Measurements from ENCODE around the gene RAD51B. TPM values are rescaled to one million over a fixed set of nuclear protein-coding genes. Genes with fewer than 3 reads are reported as not detected.

Gene RAD51B
- total and polyA plus RNA-seq, 2 of the 13 experiments (the other 11 are each of a cell fraction or from before 2014, with no cell fraction given): 7.0 to 9.5 TPM

DNA sequence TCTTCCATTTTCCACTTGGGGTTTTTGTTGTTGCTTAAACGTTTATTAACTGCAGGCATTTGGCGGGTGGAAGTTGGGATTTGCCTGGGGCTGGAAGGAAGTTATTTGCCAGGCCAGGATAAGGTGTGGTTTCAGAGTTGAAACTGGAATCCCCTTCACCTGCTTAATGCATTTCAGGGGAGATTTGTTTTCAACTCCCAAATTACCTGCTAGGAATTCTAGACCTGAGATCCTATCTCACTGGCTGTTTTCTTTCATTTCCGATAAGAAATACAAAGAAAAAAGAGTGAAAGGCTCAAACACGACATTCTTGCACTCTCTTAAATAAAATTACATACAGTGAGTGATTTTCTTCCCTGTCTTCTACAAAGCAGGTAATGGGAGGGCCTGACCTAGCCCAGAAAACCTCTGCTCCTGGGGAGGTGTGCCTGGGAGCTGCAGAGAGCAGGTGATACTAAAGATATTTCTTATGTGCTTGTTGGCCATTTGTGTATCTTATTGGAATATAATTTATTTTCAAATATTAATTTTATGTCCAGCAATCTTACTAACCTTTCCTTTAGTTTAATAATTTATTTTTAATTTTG lies 695.1 kb downstream of the RAD51B start:
- no peaks in the 10 kb centered on the region for H4K20me1 ChIP-seq (ENCODE audit: insufficient read depth, low read length)
- H3K4me2 ChIP-seq (ENCODE audit: low read depth, low read length): no peak overlapping the region
- POLR2A ChIA-PET: no interaction called here
- H3K27me3 ChIP-seq (ENCODE audit: control insufficient read depth in 1 of 2, insufficient read depth in 2 of 2, low read length in 2 of 2): no peaks in the 10 kb centered on the region
- intact Hi-C loops (cut with micrococcal nuclease; ENCODE audit: unreplicated experiment): no loop called here
- no peak overlapping the region for H3K9ac ChIP-seq (ENCODE audit: insufficient read depth, low read depth, low read length)
- CTCF ChIA-PET (ENCODE audit: low intra/inter-chr PET ratio, low total read pairs): no interaction called here
- no peak overlapping the region for H3K4me3 ChIP-seq (replicated peaks in 1 of 3; ENCODE audit: insufficient read depth in 1 of 3, low read depth in 2 of 3, low read length in 3 of 3)
- H3K9me3 ChIP-seq (ENCODE audit: low read length): no peaks in the 10 kb centered on the region
- H3K4me1 ChIP-seq (ENCODE audit: insufficient read depth, low read length): peaks cover 40% of the 10 kb centered on the region
- BruUV-seq (replicated peaks): no TSS peak
- in situ Hi-C loops (cut with HindIII; ENCODE audit: extremely low pct_ligation_motif_present, low pct_unique_long_range_greater_than_20kb): no loop called here
- no peak overlapping the region for H2AFZ ChIP-seq (ENCODE audit: low read length)
- 68% methylated on average over 4 of the region's 4 CpGs for WGBS (ENCODE audit: low lambda C conversion rate)
- DNase-seq (ENCODE audit: low spot score) (no peak), ATAC-seq (no peak), FAIRE-seq (no peak)
- no peaks in the 10 kb centered on the region for H3K36me3 ChIP-seq (replicated peaks in 1 of 2; ENCODE audit: control insufficient read depth in 1 of 2, insufficient read depth in 2 of 2, low read length in 2 of 2)
- H3K79me2 ChIP-seq (ENCODE audit: insufficient read depth, low read length): no peaks in the 10 kb centered on the region
- no peak overlapping the region for H3K27ac ChIP-seq (ENCODE audit: extremely low read length, insufficient read depth, low read length)
- TF ChIP-seq PHF21A (CRISPR knock-in tag; IDR thresholded peaks at IDR 0.05) (no peak), TMF1 (CRISPR knock-in tag; IDR thresholded peaks at IDR 0.05; ENCODE audit: low read depth) (no peak), ZNF75D (CRISPR knock-in tag; IDR thresholded peaks at IDR 0.05; ENCODE audit: borderline replicate concordance) (no peak), ZFAT (CRISPR knock-in tag; conservative IDR thresholded peaks at IDR 0.05) (no peak), ZEB1 (IDR thresholded peaks at IDR 0.05; ENCODE audit: insufficient replicate concordance, low read depth) (no peak)
- TF ChIP-seq, protein P1, sequence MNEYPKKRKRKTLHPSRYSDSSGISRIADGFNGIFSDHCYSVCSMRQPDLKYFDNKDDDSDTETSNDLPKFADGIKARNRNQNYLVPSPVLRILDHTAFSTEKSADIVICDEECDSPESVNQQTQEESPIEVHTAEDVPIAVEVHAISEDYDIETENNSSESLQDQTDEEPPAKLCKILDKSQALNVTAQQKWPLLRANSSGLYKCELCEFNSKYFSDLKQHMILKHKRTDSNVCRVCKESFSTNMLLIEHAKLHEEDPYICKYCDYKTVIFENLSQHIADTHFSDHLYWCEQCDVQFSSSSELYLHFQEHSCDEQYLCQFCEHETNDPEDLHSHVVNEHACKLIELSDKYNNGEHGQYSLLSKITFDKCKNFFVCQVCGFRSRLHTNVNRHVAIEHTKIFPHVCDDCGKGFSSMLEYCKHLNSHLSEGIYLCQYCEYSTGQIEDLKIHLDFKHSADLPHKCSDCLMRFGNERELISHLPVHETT (CRISPR knock-in tag; conservative IDR thresholded peaks at IDR 0.05): no peak
- TF ChIP-seq, protein P2, sequence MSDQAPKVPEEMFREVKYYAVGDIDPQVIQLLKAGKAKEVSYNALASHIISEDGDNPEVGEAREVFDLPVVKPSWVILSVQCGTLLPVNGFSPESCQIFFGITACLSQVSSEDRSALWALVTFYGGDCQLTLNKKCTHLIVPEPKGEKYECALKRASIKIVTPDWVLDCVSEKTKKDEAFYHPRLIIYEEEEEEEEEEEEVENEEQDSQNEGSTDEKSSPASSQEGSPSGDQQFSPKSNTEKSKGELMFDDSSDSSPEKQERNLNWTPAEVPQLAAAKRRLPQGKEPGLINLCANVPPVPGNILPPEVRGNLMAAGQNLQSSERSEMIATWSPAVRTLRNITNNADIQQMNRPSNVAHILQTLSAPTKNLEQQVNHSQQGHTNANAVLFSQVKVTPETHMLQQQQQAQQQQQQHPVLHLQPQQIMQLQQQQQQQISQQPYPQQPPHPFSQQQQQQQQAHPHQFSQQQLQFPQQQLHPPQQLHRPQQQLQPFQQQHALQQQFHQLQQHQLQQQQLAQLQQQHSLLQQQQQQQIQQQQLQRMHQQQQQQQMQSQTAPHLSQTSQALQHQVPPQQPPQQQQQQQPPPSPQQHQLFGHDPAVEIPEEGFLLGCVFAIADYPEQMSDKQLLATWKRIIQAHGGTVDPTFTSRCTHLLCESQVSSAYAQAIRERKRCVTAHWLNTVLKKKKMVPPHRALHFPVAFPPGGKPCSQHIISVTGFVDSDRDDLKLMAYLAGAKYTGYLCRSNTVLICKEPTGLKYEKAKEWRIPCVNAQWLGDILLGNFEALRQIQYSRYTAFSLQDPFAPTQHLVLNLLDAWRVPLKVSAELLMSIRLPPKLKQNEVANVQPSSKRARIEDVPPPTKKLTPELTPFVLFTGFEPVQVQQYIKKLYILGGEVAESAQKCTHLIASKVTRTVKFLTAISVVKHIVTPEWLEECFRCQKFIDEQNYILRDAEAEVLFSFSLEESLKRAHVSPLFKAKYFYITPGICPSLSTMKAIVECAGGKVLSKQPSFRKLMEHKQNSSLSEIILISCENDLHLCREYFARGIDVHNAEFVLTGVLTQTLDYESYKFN (CRISPR knock-in tag; conservative IDR thresholded peaks at IDR 0.05): no peak
- TF ChIP-seq, protein P3, sequence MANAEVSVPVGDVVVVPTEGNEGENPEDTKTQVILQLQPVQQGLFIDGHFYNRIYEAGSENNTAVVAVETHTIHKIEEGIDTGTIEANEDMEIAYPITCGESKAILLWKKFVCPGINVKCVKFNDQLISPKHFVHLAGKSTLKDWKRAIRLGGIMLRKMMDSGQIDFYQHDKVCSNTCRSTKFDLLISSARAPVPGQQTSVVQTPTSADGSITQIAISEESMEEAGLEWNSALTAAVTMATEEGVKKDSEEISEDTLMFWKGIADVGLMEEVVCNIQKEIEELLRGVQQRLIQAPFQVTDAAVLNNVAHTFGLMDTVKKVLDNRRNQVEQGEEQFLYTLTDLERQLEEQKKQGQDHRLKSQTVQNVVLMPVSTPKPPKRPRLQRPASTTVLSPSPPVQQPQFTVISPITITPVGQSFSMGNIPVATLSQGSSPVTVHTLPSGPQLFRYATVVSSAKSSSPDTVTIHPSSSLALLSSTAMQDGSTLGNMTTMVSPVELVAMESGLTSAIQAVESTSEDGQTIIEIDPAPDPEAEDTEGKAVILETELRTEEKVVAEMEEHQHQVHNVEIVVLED (CRISPR knock-in tag; IDR thresholded peaks at IDR 0.05; ENCODE audit: borderline replicate concordance): no peak
- TF ChIP-seq, protein P4, sequence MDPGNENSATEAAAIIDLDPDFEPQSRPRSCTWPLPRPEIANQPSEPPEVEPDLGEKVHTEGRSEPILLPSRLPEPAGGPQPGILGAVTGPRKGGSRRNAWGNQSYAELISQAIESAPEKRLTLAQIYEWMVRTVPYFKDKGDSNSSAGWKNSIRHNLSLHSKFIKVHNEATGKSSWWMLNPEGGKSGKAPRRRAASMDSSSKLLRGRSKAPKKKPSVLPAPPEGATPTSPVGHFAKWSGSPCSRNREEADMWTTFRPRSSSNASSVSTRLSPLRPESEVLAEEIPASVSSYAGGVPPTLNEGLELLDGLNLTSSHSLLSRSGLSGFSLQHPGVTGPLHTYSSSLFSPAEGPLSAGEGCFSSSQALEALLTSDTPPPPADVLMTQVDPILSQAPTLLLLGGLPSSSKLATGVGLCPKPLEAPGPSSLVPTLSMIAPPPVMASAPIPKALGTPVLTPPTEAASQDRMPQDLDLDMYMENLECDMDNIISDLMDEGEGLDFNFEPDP (CRISPR knock-in tag; conservative IDR thresholded peaks at IDR 0.05): no peak
- TF ChIP-seq, protein P5, sequence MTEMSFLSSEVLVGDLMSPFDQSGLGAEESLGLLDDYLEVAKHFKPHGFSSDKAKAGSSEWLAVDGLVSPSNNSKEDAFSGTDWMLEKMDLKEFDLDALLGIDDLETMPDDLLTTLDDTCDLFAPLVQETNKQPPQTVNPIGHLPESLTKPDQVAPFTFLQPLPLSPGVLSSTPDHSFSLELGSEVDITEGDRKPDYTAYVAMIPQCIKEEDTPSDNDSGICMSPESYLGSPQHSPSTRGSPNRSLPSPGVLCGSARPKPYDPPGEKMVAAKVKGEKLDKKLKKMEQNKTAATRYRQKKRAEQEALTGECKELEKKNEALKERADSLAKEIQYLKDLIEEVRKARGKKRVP (CRISPR knock-in tag; IDR thresholded peaks at IDR 0.05): no peak
- TF ChIP-seq, protein P6, sequence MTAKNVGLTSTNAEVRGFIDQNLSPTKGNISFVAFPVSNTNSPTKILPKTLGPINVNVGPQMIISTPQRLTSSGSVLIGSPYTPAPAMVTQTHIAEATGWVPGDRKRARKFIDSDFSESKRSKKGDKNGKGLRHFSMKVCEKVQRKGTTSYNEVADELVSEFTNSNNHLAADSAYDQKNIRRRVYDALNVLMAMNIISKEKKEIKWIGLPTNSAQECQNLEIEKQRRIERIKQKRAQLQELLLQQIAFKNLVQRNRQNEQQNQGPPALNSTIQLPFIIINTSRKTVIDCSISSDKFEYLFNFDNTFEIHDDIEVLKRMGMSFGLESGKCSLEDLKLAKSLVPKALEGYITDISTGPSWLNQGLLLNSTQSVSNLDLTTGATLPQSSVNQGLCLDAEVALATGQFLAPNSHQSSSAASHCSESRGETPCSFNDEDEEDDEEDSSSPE (CRISPR knock-in tag; IDR thresholded peaks at IDR 0.05): no peak

Data from HepG2 (cell line).